Smooth muscle cell (in vitro differentiated cells): ENCODE measurements around the gene CAMKK2. TPM values are rescaled to one million over a fixed set of nuclear protein-coding genes. Genes with fewer than 3 reads are reported as not detected.
A peak's percentile ranks its signal among the peaks of the same experiment; 100 is the strongest.

Experiments
- DNase-seq: peaks from one replicate; lab custom pipeline; 2025; ENCODE audit not compliant: unreplicated experiment; lab: John Stamatoyannopoulos, UW
- H2AFZ ChIP-seq: fragments of 200-600 bp; sonication (generic); 2 replicates; pipeline ENCODE4 v1.6.0; 2016; ENCODE audit warnings: antibody characterized with exemption, low read depth, mild to moderate bottlenecking
- H3F3A ChIP-seq: fragments of 200-600 bp; sonication (generic); 2 replicates; pipeline ENCODE4 v1.6.0; 2017; ENCODE audit warnings: antibody characterized with exemption, low read depth
- H3K27ac ChIP-seq: fragments of 200-600 bp; sonication (generic); 2 replicates; pipeline ENCODE4 v1.5.1; 2016; ENCODE audit warnings: low read depth, mild to moderate bottlenecking
- H3K27me3 ChIP-seq: fragments of 200-600 bp; sonication (generic); 2 replicates; pipeline ENCODE4 v1.6.1; 2016; ENCODE audit warnings: low read depth, mild to moderate bottlenecking
- H3K36me3 ChIP-seq: fragments of 200-600 bp; sonication (generic); 2 replicates; pipeline ENCODE4 v1.5.1; 2016; ENCODE audit warnings: low read depth
- H3K4me1 ChIP-seq: fragments of 200-600 bp; sonication (generic); 2 replicates; pipeline ENCODE4 v1.5.1; 2016; ENCODE audit warnings: low read depth
- H3K4me2 ChIP-seq: fragments of 200-600 bp; sonication (generic); 2 replicates; pipeline ENCODE4 v1.6.0; 2016; ENCODE audit warnings: mild to moderate bottlenecking
- H3K4me3 ChIP-seq: fragments of 200-600 bp; sonication (generic); 2 replicates; pipeline ENCODE4 v1.5.1; 2016; ENCODE audit warnings: mild to moderate bottlenecking
- H3K79me2 ChIP-seq: fragments of 200-600 bp; sonication (generic); 2 replicates; pipeline ENCODE4 v1.6.0; 2016; ENCODE audit warnings: low read depth, mild to moderate bottlenecking
- H3K9ac ChIP-seq: fragments of 200-600 bp; sonication (generic); 2 replicates; pipeline ENCODE4 v1.6.0; 2016; ENCODE audit warnings: low read depth
- H3K9me3 ChIP-seq: fragments of 200-600 bp; sonication (generic); replicated peaks from 2 replicates; pipeline ENCODE4 v1.5.1; 2016; ENCODE audit warnings: low read depth
- H4K20me1 ChIP-seq: fragments of 200-600 bp; sonication (generic); 2 replicates; pipeline ENCODE4 v1.6.0; 2016; ENCODE audit warnings: low read depth
- WGBS: methylation state at CpG from one replicate; pipeline ENCODE4 v1.1.7; 2016; ENCODE audit warnings: low lambda C conversion rate; 5-methylcytosine and 5-hydroxymethylcytosine counted together
- polyA plus RNA-seq: library from polyadenylated mRNA; unstranded; fragments of >200 nt; fragmentation: Nextera tagmentation; extraction: Ambion mirVana; gene quantifications from 2 replicates; pipeline ENCODE4 v1.2.1, GENCODE V29; 2016
- total RNA-seq: library from RNA; depleted of rRNA; stranded (reverse); fragments of >200 nt; gene quantifications from 2 replicates; pipeline ENCODE4 v1.2.3, GENCODE V29; 2014
- TF ChIP-seq, protein P1 (sequence below): fragments of 200-600 bp; sonication (generic); IDR thresholded peaks from 2 replicates; pipeline ENCODE4 v1.5.1; 2017; ENCODE audit warnings: borderline replicate concordance, mild to moderate bottlenecking, antibody characterized with exemption; ENCODE audit not compliant: insufficient read depth, poor library complexity, severe bottlenecking

Gene CAMKK2
- total and polyA plus RNA-seq, 2 experiments from 2014 or later = 13.3 to 23.4 TPM

DNA sequence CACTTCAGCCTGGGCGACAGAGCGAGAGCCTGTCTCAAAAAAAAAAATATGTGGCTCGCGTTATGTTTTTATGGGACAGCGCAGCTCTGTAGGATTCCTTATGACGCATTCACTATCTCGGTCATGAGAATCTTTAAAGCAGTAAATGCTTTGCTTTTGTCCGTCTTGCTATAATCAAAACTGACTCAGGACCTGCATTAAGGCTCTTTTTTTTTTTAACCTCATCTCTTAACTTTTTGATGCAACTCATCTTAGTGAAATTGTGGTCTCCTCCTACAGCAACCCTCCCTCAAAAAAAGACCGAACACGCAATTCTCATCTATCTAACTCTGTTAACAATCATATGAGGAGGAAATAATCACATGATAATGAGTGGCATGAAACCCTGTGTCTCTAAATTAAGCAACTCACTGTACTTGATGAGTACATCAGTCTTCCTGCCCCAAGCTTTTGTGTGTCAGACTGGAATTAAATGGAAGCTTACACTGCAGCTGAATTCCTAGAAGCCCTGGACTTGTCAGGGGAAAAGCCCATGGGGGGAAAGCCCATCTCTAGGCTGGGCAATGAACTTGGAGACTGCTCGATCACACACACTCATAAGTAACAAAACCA, 82.2 kb downstream of the CAMKK2 start:
- WGBS = 30% methylated on average over 11 of the region's 11 CpGs
- H3K27me3 ChIP-seq = no peaks in the 10 kb centered on the region
- H3F3A ChIP-seq = peaks cover 17% of the 10 kb centered on the region
- no peaks in the 10 kb centered on the region for H3K79me2 ChIP-seq
- no peak overlapping the region for H2AFZ ChIP-seq
- peak overlapping the region; percentile 81 for H3K9ac ChIP-seq
- H3K27ac ChIP-seq = peak overlapping the region; percentile 96
- DNase-seq = no peak
- H3K4me2 ChIP-seq = peak overlapping the region; percentile 70
- H4K20me1 ChIP-seq = no peaks in the 10 kb centered on the region
- TF ChIP-seq, protein P1, sequence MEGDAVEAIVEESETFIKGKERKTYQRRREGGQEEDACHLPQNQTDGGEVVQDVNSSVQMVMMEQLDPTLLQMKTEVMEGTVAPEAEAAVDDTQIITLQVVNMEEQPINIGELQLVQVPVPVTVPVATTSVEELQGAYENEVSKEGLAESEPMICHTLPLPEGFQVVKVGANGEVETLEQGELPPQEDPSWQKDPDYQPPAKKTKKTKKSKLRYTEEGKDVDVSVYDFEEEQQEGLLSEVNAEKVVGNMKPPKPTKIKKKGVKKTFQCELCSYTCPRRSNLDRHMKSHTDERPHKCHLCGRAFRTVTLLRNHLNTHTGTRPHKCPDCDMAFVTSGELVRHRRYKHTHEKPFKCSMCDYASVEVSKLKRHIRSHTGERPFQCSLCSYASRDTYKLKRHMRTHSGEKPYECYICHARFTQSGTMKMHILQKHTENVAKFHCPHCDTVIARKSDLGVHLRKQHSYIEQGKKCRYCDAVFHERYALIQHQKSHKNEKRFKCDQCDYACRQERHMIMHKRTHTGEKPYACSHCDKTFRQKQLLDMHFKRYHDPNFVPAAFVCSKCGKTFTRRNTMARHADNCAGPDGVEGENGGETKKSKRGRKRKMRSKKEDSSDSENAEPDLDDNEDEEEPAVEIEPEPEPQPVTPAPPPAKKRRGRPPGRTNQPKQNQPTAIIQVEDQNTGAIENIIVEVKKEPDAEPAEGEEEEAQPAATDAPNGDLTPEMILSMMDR = no peak
- H3K36me3 ChIP-seq = no peaks in the 10 kb centered on the region
- no peaks in the 10 kb centered on the region for H3K4me1 ChIP-seq
- no peaks in the 10 kb centered on the region for H3K9me3 ChIP-seq
- H3K4me3 ChIP-seq = no peak overlapping the region

DNA sequence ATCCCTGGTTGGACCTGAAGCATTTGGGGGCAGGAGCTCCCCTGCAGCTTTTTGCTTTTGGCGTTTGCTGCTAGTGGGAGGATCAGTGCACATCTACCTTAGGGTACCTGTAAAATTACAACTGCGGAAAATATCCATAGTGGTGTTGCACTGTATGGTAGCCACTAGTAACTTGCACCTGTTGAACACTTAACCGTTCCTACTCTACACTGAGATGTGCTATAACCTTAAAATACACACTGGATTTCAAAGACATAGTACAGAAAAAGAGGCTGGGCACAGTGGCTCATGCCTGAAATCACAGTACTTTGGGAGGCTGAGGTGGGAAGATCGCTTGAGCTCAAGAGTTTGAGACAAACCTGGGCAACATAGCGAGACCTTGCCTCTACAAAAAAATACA, 83.6 kb downstream of the CAMKK2 start:
- Histone ChIP-seq H3K4me2 (no peak overlapping the region), H4K20me1 (no peaks in the 10 kb centered on the region), H3K27me3 (no peaks in the 10 kb centered on the region), H3K79me2 (no peaks in the 10 kb centered on the region), H3K27ac (no peak overlapping the region), H3F3A (peaks cover 20% of the 10 kb centered on the region), H2AFZ (no peak overlapping the region), H3K9ac (no peak overlapping the region), H3K9me3 (no peaks in the 10 kb centered on the region), H3K4me1 (no peaks in the 10 kb centered on the region), H3K36me3 (no peaks in the 10 kb centered on the region), H3K4me3 (no peak overlapping the region)
- TF ChIP-seq, protein P1 = no peak
- no peak for DNase-seq
- 98% methylated on average over 5 of the region's 5 CpGs for WGBS

DNA sequence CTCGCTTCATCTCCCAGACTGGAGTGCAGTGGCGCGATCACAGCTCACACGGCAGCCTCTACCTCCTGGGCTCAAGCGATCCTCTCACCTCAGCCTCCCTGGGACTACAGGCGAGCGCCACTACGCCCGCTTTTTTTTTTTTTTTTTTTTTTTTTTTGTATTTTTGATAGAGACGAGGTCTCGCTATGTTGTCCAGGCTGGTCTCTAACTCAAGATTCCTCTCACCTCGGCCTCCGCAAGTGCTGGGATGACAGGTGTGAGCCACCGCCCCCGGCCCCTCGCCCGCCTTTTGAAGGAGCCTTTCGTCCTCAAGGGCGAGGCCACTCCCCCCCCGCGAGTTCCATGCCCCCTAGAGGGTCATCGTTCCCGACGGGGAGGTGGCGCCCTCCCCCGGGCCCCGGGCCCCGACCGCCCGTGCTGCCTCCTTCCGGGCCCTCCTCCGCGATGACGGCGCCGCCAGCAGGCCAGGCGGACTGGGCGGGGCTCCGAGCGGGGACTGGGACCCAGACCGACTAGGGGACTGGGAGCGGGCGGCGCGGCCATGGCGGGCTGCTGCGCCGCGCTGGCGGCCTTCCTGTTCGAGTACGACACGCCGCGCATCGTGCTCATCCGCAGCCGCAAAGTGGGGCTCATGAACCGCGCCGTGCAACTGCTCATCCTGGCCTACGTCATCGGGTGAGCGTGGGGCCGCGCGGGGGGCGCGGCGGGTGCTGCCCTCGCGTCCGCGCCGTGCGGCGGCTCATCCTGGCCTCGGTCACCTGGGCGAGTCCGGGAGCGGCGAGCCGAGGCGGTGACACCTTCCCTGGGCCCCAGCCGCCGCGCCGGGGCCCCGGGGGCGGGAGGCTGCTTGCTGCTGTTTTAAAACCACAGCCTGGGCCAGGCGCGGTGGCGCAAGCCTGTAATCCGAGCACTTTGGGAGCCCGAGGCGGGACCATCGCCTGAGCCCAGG, 86.6 kb downstream of the CAMKK2 start, which contains the start of gene P2RX4:
TSS of gene P2RX4 (plus strand) at position 506 of the 949 bp plus-strand sequence. CDS start at position 542, 36 bp downstream.
- H3F3A ChIP-seq = peaks cover 20% of the 10 kb centered on the region
- no peaks in the 10 kb centered on the region for H3K9me3 ChIP-seq
- H3K4me3 ChIP-seq = peak within 1 kb of the TSS; percentile 70
- peak; percentile 48 for DNase-seq
- peak within 1 kb of the TSS; percentile 79 for H3K9ac ChIP-seq
- H3K4me2 ChIP-seq = peak within 1 kb of the TSS; percentile 86
- TF ChIP-seq, protein P1 = peak; percentile 18
- 15% methylated on average over 52 of the region's 97 CpGs for WGBS
- H4K20me1 ChIP-seq = no peaks in the 10 kb centered on the region
- no peaks in the 10 kb centered on the region for H3K79me2 ChIP-seq
- no peaks in the 10 kb centered on the region for H3K36me3 ChIP-seq
- H3K27ac ChIP-seq = peak within 1 kb of the TSS; percentile 47
- no peaks in the 10 kb centered on the region for H3K4me1 ChIP-seq
- no peaks in the 10 kb centered on the region for H3K27me3 ChIP-seq
- peak within 1 kb of the TSS; percentile 86 for H2AFZ ChIP-seq
